GM18508 (cell line): ENCODE data around the gene NFE2L1.
"Not testable (repeated sequence)": the region's sequence is repeated elsewhere in the genome, so short reads cannot be mapped to it uniquely, and the experiment has no call there.

Experiments used
- ATAC-seq: cut with Tn5 transposase; IDR thresholded peaks from one replicate; pipeline ENCODE4 v1.9.1; 2021; ENCODE audit warnings: moderate number of reproducible peaks; ENCODE audit not compliant: insufficient read depth, unreplicated experiment

The NFE2L1 gene

DNA sequence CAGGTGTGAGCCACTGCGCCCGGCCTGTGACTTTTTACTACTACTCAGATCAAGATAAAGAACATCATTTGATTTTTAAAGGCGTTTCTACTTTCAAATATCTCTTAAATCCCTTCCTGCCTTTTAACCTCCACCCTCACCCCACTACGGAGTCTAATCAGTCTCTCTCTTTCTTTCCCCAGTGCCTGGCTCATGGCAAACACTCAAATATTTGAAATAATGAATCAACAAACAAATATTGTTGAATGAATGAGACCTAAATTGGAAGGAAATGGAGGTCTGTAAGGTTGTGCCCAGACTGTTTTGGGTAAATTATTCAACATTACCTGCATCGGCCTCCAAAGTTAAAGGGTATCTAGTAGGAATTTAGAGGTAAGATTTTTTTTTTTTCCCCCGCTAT lies 25.3 kb upstream of the NFE2L1 start:
- no peak for ATAC-seq

DNA sequence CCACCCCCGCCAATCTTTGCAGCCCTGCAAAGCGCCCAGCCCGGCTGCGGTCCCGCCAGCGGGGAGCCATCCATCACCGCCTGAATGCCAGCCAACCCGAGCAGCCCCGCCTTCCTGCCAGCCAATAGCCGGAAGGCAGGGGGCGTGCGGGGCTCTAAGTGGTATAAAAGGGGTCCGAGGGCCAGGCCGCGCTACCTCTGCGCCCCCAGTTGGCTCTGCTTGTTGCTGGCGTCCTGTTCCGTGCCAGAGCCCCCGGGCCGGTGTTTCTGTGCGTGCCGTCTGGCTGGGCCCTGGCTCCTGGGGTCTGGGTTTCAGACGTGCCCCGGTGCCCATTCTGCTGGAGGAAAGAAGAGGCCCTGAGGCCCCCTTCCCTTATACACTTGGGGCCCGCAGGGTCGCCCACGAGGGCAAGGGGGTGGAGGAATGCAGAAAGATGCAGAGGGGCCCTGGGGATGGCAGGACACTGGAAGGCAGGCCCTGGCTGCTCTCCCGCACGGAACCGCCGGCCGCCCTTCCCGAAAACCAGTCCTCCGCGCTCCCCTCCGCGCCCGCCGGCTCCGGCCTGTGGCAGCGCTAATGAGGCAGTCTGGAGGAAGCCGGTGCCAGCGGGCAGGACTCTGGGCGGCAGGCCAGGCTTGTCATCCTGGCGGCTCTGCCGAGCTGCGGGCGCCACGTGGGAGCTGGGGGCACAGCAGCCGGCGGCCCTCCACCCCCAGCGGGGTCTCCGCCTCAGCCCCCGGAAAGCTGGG lies 24.6 kb upstream of the NFE2L1 start:
- no peak for ATAC-seq

DNA sequence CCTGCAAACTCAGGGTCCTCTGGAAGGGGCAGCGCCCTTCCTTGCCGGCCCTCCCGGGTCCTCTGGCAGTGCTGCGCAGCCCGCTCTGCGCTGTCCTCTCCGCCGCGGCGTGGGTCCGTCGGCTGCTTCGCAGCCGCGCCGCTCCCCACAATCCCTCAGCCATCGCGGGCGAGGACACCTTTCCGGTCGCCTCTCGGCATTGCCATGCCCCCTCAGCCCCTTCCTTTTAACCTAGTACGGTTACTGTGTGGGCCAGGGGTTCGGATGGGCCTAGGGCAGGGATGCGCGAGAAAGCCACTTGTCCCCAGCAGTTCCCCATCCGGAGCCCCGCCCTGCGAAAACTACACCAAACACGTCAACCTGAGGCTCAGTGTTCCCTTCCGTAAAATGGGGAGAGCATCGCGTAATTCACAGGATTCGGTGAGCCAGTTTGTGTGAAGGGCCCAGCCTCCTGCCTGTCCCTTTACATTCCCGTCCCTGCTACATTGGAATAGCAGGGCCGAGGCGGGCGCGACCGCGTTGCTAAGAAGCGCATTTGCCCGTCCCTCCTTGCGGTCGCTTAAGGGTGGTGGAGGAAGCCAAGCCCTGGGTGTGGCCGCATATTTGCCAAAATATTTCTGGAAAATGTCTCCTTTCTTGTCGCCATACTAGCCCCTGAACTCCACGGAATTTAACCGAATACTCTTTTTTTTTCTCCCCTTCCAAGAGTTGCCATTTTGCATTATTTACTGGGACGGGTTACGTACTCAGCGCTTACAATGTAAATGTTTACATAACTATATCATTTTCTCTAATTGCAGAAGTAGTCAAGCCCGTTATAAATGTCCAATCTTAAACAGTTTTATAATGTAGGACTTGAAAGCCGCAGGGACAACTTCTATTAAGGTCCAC lies 23.8 kb upstream of the NFE2L1 start:
- no peak for ATAC-seq

DNA sequence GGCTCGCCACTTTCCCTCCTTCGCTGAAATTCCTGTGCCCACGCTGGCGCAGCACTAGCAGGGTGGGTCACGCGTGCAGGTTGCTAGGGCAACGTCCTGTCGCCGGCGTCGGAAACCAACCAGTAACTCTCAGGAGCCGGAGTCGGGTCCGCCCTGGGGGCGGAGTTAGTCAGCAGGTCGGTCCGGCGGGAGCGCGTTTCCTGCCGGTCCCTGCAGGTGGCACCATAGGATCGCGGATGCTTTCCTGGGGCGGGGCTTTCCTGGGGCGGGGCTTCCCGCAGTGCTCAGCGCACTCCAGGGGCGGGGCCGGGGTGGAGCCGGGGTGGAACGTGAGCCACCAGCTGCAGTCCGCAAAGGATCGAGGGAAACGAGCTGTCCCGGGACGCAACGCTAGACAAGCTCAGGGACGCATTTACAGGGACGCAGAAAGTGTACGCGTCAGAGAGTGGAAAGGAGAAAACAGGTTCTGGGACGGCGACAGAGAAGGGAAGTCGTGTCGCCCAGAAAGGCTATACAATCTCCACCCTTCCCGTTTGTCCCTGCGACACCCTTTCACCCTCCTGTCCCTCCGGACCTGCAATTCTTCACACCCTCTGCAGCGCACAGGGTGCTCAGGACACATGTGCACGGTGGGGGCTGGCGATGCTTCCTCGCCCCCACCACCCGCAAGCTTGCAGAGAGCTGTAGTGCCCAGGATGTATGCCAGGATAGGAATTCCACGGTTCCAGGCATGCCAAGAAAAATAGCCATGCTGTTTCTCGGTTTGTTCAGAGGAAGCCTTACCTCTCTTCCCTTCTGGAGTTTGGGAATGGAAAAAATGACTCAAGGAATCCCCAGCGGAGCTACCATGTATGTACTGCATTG lies 22.9 kb upstream of the NFE2L1 start:
- peak; percentile 41 for ATAC-seq

DNA sequence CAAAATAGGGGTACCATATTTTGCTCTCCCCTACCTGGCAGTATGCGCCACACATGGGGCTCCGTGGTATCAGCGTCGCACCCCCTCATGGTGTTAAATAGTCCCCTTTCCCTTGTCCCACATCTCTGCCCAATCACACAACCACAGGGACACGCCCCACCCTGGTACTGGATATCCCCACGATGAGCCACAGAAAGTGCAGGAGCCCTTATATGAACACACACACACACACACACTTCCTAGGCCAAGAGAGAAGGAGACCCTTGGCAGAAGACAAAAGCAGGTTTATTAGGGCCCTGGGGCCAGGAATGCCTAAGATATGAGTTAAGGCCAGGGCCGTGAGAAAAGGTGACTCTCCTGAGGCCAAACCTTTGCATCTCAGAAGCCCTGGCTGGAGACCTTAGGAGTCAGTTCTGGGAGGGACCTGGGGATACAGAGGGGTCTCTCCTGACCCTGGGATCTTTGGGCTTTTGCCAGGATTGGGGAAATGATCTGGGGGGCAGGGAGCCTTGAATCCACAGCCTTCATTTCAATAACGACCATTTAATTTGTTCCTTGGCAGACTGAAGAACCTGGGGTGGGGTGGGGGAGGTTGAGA lies 22.2 kb upstream of the NFE2L1 start:
- no peak for ATAC-seq

DNA sequence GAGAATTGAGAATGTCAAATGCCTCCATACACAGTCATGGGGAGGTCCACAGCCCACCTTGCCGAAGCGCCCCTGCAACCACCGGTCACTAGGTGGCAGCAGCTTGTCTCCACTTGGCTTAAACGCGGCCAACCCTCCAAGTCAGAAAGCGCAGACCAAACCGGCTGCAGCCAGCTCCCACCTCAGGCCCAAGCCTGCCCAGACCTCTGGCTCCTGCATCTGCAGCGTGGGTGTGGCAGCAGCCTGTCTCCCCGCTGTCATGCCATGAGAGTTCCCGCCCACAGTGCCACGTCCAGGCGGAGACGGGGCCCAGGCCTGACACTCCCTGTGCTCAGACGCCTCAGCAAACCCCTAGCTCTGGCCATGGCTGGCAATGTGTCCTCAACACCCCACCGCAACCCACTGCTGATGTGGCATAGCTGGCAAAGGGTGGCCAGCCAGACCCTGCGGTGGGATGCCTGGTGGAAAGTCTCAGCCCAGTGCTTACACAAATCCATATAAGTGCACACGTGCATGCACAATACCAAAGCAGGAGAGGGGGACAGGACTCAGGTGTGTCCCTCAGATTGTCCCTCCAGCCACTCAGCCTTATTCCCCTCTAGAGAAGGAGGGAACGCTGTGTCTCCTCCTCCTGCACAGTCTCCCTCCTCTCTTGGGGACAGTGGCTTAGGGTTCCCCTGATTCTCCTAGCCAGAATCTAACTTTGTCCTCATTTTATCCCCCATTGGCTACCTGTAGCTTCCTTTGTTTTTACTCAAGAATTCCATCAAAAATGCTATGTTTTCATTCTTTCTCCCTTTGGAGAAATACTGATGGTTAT lies 21.4 kb upstream of the NFE2L1 start:
- ATAC-seq, result no peak

DNA sequence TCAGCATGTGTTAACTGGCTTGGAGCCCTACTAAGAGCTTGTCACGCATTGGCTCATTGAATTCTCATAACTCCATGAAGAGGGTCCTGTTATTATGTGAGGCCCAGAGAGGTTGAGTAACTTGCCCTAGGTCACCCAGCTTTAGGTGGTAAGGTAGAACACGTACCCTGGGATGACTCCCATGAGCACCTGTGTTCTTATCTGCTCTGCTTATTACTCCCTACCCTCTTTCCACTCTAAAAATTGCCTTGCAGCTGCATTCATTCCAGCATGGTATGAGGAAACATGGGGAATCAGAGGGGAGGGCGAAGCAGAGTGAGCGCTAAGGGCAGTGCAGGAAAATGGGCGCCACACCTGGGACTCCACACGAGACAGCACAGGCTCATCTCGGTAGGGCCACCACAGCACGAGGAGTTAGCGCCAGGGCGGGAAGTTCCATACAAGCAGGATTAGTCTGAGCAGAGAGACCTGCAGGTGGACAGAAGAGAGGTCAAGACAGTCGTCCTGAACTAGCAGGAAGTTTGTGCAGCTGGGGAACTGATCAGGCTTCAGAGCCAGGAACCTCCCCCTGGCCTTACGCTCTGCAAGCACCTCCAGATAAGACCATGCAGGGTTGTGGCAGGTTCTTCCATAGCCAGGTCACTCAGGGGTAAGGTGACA lies 20.7 kb upstream of the NFE2L1 start:
- no peak for ATAC-seq

DNA sequence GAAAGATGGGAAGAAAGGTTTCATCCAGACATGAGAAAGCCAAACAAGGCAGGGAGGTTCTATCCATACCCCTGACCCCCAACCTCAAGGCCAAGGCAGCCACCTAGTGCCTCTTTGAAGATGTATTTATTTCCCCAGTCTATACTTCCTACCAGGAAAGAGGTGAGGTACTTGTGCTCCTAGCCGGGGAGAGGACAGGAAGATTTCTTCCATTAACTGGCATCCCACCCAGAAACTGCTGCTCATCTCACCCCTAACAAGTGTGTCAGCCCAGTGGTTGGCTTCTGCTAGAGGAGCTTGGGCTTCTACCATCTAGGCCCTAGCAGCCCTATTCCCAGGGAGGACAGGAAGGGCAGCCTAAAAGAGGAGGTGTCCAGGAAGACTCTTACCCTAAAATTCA lies 19.4 kb upstream of the NFE2L1 start:
- no peak for ATAC-seq

DNA sequence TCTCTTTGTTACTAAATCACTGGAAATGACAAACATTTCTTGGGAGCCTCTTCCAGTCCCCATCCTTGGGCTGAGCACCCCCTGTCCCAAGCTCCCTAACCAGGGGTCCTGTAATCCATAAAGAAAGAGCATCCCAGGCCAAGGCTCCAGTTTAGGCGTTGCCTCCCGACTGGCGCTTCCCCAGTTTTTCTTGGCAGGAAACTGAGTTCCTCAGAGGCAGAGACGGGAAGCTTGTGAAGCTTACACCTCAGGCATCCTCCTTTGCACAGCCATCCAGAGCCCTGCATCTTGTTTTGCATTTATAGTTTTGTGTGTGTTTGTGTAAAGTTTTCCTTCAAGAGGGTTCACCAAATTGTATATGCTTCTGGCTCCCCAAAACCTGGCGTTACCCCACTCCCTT lies 17.6 kb upstream of the NFE2L1 start:
- ATAC-seq, result no peak

DNA sequence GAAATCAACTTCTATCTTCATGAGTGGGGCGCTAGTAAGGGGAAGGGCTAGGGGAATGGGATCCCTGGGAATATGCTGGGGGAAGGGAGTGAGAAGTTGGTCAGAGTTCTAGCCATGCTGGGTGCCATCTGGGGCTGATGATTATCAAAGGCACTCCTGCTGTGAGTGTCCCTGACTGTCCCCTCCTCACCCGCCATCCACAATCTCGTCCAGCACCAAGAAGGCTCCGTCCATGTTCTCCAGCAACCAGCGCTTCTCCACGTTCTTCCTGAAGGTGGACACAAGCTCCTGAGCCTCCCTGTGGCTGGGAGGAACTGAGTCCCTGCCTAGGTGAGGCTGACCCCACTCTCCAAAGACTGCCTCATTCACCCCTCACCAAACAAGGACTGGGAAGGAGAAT lies 16.2 kb upstream of the NFE2L1 start:
- no peak for ATAC-seq

DNA sequence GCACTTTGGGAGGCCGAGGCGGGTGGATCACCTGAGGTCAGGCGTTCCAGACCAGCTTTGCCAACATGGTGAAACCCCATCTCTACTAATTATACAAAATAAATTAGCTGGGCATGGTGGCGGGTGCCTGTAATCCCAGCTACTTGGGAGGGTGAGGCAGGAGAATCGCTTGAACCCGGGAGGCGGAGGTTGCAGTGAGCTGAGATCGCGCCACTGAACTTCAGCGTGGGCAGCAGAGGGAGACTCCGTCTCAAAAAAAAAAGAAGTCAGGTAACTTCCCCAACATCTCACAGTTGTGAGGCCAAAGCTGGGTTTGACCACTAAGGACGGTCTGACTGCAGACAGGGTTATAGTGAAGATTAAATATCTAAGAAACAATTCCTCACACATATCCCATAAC lies 13.4 kb upstream of the NFE2L1 start:
- ATAC-seq, result not testable (repeated sequence)

DNA sequence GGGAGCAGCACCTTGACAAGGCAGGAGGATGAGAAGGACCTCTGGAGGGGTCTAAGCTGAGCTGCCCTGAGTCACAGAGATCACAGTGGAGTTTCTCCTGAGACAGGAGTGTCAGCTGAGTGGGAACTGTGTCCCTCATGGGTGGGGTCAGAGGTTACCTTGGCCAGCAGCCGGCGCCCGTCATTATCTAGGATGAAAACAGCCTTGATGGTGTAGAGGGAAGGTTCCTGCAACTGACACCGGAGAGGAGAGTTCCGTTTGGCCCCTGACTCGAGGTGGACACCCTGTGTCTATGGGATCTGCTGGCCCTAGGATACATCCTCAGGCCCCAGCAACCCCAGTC lies 11.5 kb upstream of the NFE2L1 start:
- ATAC-seq, result no peak

DNA sequence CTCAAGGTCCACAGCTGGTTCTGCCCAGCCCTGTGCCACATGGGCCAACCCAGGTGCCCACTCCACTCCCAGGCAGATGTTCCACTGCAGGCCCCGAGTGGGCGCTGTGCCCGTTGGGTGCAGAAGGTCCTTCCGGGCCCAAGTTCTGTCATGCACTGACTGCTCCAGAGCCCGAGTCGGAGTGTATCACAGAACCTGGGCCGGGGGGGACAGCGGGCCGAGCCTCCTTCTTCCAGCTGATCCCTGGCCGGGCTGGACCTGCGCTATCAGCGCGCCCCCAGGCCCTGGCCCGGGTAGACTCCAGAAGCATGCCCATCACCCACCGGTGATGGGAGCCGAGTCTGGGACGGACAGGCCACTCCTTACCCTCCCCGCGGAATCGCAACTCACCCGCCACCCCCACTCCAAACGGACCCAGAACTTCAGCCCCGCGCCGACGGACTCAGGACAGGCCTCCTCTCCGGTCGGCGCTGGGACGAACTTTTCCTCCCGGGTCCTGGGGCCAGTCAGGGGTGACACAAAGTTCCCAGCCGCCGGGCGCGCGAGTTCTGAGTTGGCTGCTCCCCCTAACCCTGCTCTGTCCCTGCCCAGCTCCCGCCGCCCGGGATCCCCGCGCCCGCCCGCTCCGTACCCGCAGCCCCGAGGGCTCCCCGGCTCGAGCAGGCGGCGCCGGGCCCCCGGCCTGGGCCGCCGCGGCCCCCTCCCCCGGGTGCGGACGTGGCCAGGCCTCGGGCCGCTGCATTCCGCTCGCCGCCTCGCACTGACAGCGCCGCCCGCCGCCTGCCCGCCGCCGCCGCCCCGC lies 10.9 kb upstream of the NFE2L1 start, which contains the start of gene COPZ2:
Gene COPZ2, minus strand, starts transcription at position 762 of the 802 bp plus-strand sequence. Its CDS starts 20 bp downstream, at position 742.
- ATAC-seq, result no peak

DNA sequence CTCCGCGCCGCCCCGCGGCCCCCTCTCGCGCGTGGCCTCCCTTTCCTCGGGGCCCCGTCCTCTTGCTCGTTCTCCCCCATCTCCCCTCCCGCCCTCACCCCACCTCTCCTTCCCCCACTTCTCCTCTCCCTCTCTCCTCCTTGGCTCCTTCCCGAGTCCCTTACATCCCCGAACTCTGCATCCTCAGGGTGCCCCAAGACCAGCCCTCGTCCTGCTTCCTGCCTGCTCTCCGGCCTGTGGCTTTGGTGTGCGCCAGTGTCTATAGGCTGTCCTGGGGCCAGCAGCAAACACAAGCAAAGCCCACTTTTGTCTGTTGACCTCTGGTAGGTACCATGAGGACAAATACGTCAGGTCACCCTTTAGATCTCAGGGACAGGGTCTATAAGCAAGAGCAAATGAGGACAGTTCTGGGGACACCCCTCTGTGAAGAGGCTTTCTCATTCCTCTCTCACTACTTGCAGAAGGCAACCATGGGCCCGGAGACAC lies 10.3 kb upstream of the NFE2L1 start:
- ATAC-seq, result no peak

DNA sequence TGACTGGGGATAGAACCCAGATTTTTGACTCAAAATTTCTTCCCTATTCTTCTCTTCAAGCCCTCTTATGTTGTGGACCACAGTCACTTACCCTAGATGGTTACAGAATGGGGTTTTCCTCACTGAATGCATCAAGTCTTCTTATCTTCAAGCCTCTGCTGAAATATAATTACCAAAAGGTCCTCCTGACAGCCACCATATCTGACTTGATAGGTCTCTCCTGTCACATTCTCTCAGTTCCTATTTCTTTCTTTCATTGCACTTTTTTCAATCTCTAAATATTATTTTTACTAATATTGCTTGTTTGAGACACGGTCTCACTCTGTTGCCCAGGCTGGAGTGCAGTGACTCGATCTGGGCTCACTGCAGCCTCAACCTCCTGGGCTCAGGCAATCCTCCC lies 9.5 kb upstream of the NFE2L1 start:
- ATAC-seq, result no peak

DNA sequence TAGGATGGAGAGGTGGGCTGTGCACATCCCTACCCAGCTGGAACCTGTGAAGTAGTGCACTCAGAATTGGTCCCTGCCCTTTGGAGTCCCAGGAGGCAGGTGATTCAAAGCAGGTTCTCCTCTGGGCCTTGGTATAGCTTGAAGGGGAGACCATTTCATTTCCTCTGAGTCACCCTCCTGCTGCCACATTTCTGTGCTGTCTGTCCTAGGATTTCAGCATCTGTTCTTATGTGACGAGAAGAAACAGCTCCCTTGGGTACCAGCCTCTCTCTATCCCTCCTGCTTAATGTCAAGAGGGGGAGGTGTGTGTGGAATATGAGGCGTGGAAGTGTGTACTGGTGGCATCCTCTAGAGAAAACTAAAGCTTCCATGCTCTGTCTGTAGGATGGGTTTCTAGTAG lies 5.0 kb upstream of the NFE2L1 start:
- ATAC-seq, result no peak

DNA sequence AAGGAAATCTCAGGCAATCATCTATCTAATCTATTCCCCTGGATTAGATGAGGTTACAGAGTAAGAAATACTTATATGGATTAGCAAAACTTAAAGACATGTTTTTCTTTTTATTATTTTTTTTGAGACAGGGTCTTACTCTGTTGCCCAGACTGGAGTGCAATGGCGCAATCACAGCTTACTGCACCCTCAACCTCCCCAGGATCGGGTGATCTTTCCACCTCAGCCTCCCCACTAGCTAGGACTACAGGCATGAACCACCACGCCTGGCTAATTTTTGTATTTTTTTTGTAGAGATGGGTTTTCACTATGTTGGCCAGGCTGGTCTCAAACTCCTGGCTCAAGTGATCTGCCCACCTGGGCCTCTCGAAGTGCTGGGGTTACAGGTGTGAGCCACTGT lies 3.3 kb upstream of the NFE2L1 start:
- no peak for ATAC-seq
